HG02973 (cell line): ENCODE results near the gene CALN1.
"Not testable (repeated sequence)": the region's sequence is repeated elsewhere in the genome, so short reads cannot be mapped to it uniquely, and the experiment has no call there.

ENCODE experiments used
- ATAC-seq: cut with Tn5 transposase; IDR thresholded peaks from one replicate; pipeline ENCODE4 v1.9.1; 2021; ENCODE audit warnings: moderate library complexity; ENCODE audit not compliant: unreplicated experiment

CALN1 gene

GRCh38 chr7:72409638-72410015 is 2.5 kb downstream of the CALN1 start:
- ATAC-seq: no peak

- no peak for ATAC-seq
Measured at GRCh38 chr7:72408966-72409637, 3.0 kb downstream of the CALN1 start.

GRCh38 chr7:72406820-72407403 is 5.2 kb downstream of the CALN1 start:
- no peak for ATAC-seq

- no peak for ATAC-seq
Measured at GRCh38 chr7:72405871-72406270, 6.3 kb downstream of the CALN1 start.

GRCh38 chr7:72405418-72405817 is 6.7 kb downstream of the CALN1 start:
- ATAC-seq: no peak

- ATAC-seq: no peak
Measured at GRCh38 chr7:72404743-72405142, 7.4 kb downstream of the CALN1 start.

GRCh38 chr7:72403458-72404076 is 8.6 kb downstream of the CALN1 start:
- ATAC-seq: no peak

GRCh38 chr7:72394016-72394415 is 18.1 kb downstream of the CALN1 start:
- ATAC-seq: no peak

GRCh38 chr7:72391821-72392377 is 20.2 kb downstream of the CALN1 start:
- no peak for ATAC-seq

GRCh38 chr7:72386118-72386517 is 26.0 kb downstream of the CALN1 start:
- no peak for ATAC-seq

- ATAC-seq: no peak
Measured at GRCh38 chr7:72362246-72362645, 49.9 kb downstream of the CALN1 start.

GRCh38 chr7:72345208-72345727 is 66.9 kb downstream of the CALN1 start:
- no peak for ATAC-seq

- no peak for ATAC-seq
Measured at GRCh38 chr7:72343991-72344390, 68.1 kb downstream of the CALN1 start.

- not testable (repeated sequence) for ATAC-seq
Measured at GRCh38 chr7:72343354-72343753, 68.8 kb downstream of the CALN1 start.

- no peak for ATAC-seq
Measured at GRCh38 chr7:72337390-72338167, 74.6 kb downstream of the CALN1 start.

- no peak for ATAC-seq
Measured at GRCh38 chr7:72336632-72337389, 75.3 kb downstream of the CALN1 start.

GRCh38 chr7:72336382-72336631 is 75.8 kb downstream of the CALN1 start:
- ATAC-seq: no peak

- ATAC-seq: no peak
Measured at GRCh38 chr7:72335561-72336381, 76.4 kb downstream of the CALN1 start.

GRCh38 chr7:72334698-72335097 is 77.4 kb downstream of the CALN1 start:
- ATAC-seq: no peak

- ATAC-seq: no peak
Measured at GRCh38 chr7:72334066-72334465, 78.1 kb downstream of the CALN1 start.
